CD4-positive, alpha-beta T cell (primary cell): ENCODE data around the gene LPO. TPM values are rescaled to one million over a fixed set of nuclear protein-coding genes. Genes with fewer than 3 reads are reported as not detected.

Experiments
- ATAC-seq: fragments of 200-7000 bp; cut with Tn5 transposase; one replicate; pipeline ENCODE4 v1.10.0; 2022; ENCODE audit warnings: mild to moderate bottlenecking; ENCODE audit not compliant: poor library complexity
- CTCF ChIA-PET: fragments of 350-600 bp; sonication (Branson Sonifier 250); formaldehyde crosslinking; loops from one replicate; lab custom pipeline; 2021; ENCODE audit warnings: antibody characterized with exemption, inconsistent platforms; lab: Charles Lee
- POLR2A ChIA-PET: fragments of 350-600 bp; sonication (Branson Sonifier 250); formaldehyde crosslinking; loops from one replicate; lab custom pipeline; 2021; ENCODE audit warnings: antibody characterized with exemption, inconsistent platforms; lab: Charles Lee
- DNase-seq, 14 experiments: peaks; one replicate each; pipeline ENCODE4 v3.0.0-alpha.2; 2013 to 2020; ENCODE audit warnings: mixed read lengths in 2 of 14
- H3K27ac ChIP-seq, 2 donors: one replicate each; pipeline versions ENCODE4 v1.5.1 to v1.7.0; 2013; ENCODE audit warnings: low read length in 2 of 2, low read depth in 1 of 2, mild to moderate bottlenecking in 1 of 2
- H3K27me3 ChIP-seq, 2 experiments: 1 replicate in 1 of 2; 2 replicates in 1 of 2; pipeline versions ENCODE4 v1.6.1 to v1.7.0; 2013; ENCODE audit warnings: low read length in 2 of 2, control low read depth in 1 of 2, mild to moderate bottlenecking in 1 of 2, moderate library complexity in 1 of 2; ENCODE audit not compliant: insufficient read depth in 2 of 2, control insufficient read depth in 1 of 2
- H3K36me3 ChIP-seq: one replicate; pipeline ENCODE4 v1.6.1; 2013; ENCODE audit warnings: low read length, control low read depth; ENCODE audit not compliant: insufficient read depth
- H3K4me1 ChIP-seq: one replicate; pipeline ENCODE4 v1.6.1; 2013; ENCODE audit warnings: low read length, control low read depth; ENCODE audit not compliant: insufficient read depth
- H3K4me3 ChIP-seq: one replicate; pipeline ENCODE4 v1.5.1; 2013; ENCODE audit warnings: mild to moderate bottlenecking, low read length, moderate library complexity
- H3K9me3 ChIP-seq, 2 experiments: 1 replicate in 1 of 2; 2 replicates in 1 of 2; pipeline versions ENCODE4 v1.6.1 to v1.7.0; 2013; ENCODE audit warnings: low read length in 2 of 2, mild to moderate bottlenecking in 2 of 2, control low read depth in 1 of 2, moderate library complexity in 1 of 2; ENCODE audit not compliant: control insufficient read depth in 1 of 2, insufficient read depth in 1 of 2
- H3K27ac Mint-ChIP-seq: one replicate; pipeline ENCODE4 v1.8.0; 2020; ENCODE audit warnings: mixed read lengths
- H3K27me3 Mint-ChIP-seq: one replicate; pipeline ENCODE4 v1.8.0; 2021; ENCODE audit warnings: mixed read lengths
- H3K36me3 Mint-ChIP-seq: one replicate; pipeline ENCODE4 v1.8.0; 2021; ENCODE audit warnings: low read depth, mixed read lengths
- H3K4me1 Mint-ChIP-seq: one replicate; pipeline ENCODE4 v1.8.0; 2021; ENCODE audit warnings: low read depth, mixed read lengths
- H3K4me3 Mint-ChIP-seq: one replicate; pipeline ENCODE4 v1.8.0; 2020; ENCODE audit warnings: mild to moderate bottlenecking, mixed read lengths
- H3K9me3 Mint-ChIP-seq: one replicate; pipeline ENCODE4 v1.8.0; 2020; ENCODE audit warnings: mixed read lengths
- CTCF ChIP-seq: fragments of 200-600 bp; IDR thresholded peaks from one replicate; pipeline ENCODE4 v1.8.0; 2022; ENCODE audit warnings: antibody characterized with exemption, mild to moderate bottlenecking
- intact Hi-C, 2 experiments: fragments of 100-400 bp; cut with DNase I in 1 of 2; cut with micrococcal nuclease in 1 of 2; formaldehyde crosslinking; loops; one replicate each; pipeline versions ENCODE4 v1.15.1 to v1.9.0; 2023 to 2025; cut with DNase I, micrococcal nuclease
- total RNA-seq, 174 experiments: library from RNA in 2 of 174; stranded (reverse) in 2 of 174; gene quantifications; one replicate each; pipeline ENCODE4 v1.2.3 and lab custom pipeline; 2021 to 2026

The LPO gene
- total RNA-seq, 2 experiments from 2014 or later = not detected

GRCh38 chr17:58217766-58218165, 20.6 kb upstream of the LPO start:
- no peak for TF ChIP-seq CTCF
- no peak for ATAC-seq
- Histone ChIP-seq H3K4me1 (peaks cover 16% of the 10 kb centered on the region), H3K27ac (no peak overlapping the region), H3K27me3 (no peaks in the 10 kb centered on the region), H3K36me3 (peaks cover 6% of the 10 kb centered on the region), H3K4me3 (no peak overlapping the region), H3K9me3 (no peaks in the 10 kb centered on the region)
- intact Hi-C loops = loop anchor here (2.0 to 5.0 kb wide), 7 partner anchors 31 to 890 kb away; partner anchors contain the start of genes MRPS23 (in 1 of the 2), SRSF1 (in 1 of the 2) and TRIM37 (in 1 of the 2)
- ChIA-PET POLR2A (no interaction called here), CTCF (no interaction called here)
- no peak for DNase-seq
- peaks cover 25% of the 10 kb centered on the region for H3K4me1 Mint-ChIP-seq
- peaks cover 42% of the 10 kb centered on the region for H3K36me3 Mint-ChIP-seq
- H3K9me3 Mint-ChIP-seq = no peaks in the 10 kb centered on the region
- H3K4me3 Mint-ChIP-seq = peak overlapping the region; percentile 66
- peak overlapping the region; percentile 40 for H3K27ac Mint-ChIP-seq
- H3K27me3 Mint-ChIP-seq = no peaks in the 10 kb centered on the region

GRCh38 chr17:58219007-58219788, 19.2 kb upstream of the LPO start, which contains the start of gene MKS1:
MKS1 (minus strand) TSS chr17:58219255; CDS start chr17:58219230, 25 bp downstream.
- Histone ChIP-seq H3K4me3 (peak within 1 kb of the TSS; percentile 88), H3K9me3 (no peaks in the 10 kb centered on the region), H3K4me1 (peaks cover 16% of the 10 kb centered on the region), H3K36me3 (no peaks in the 10 kb centered on the region), H3K27ac (peak within 1 kb of the TSS; percentile 62 to 79), H3K27me3 (no peaks in the 10 kb centered on the region)
- Mint-ChIP-seq H3K4me3 (peak within 1 kb of the TSS; percentile 90), H3K27me3 (no peaks in the 10 kb centered on the region), H3K4me1 (peaks cover 25% of the 10 kb centered on the region), H3K9me3 (no peaks in the 10 kb centered on the region), H3K27ac (peak within 1 kb of the TSS; percentile 90), H3K36me3 (peaks cover 27% of the 10 kb centered on the region)
- intact Hi-C loops = loop anchor here (1.0 to 5.0 kb wide), 8 partner anchors 30 to 888 kb away; partner anchors contain the start of genes MRPS23 (in 1 of the 2), SRSF1 (in 1 of the 2) and TRIM37 (in 1 of the 2)
- peak; percentile 97 for ATAC-seq
- DNase-seq = peak; percentile 92 to 97 (median 95)
- ChIA-PET CTCF (interaction anchor here (1.0 to 1.6 kb wide), 2 partner anchors 72 to 198 kb away, joined by 3 to 4 read pairs; partner anchors contain the start of gene RNF43), POLR2A (interaction anchor here (0.5 to 1.8 kb wide), 16 partner anchors 18 to 1134 kb away, joined by 3 to 10 read pairs (median 3); partner anchors contain the start of genes AKAP1, DYNLL2, HSF5 and MRPS23)
- peak; percentile 78 for TF ChIP-seq CTCF

- no peak for ATAC-seq
- Mint-ChIP-seq H3K27ac (peak overlapping the region; percentile 90), H3K27me3 (peaks cover 4% of the 10 kb centered on the region), H3K4me1 (peaks cover 25% of the 10 kb centered on the region), H3K4me3 (peak overlapping the region; percentile 90), H3K36me3 (peaks cover 27% of the 10 kb centered on the region), H3K9me3 (no peaks in the 10 kb centered on the region)
- Histone ChIP-seq H3K36me3 (no peaks in the 10 kb centered on the region), H3K4me3 (peak overlapping the region; percentile 88), H3K27ac (peak overlapping the region; percentile 48 to 61), H3K4me1 (peaks cover 16% of the 10 kb centered on the region), H3K27me3 (no peaks in the 10 kb centered on the region), H3K9me3 (no peaks in the 10 kb centered on the region)
- no peak for TF ChIP-seq CTCF
- POLR2A ChIA-PET = interaction anchor here (0.5 to 1.8 kb wide), 15 partner anchors 19 to 1135 kb away, joined by 3 to 10 read pairs (median 3); partner anchors contain the start of genes AKAP1, HSF5, MRPS23 and SRSF1
- intact Hi-C loops = loop anchor here (1.0 to 5.0 kb wide), 8 partner anchors 29 to 888 kb away; partner anchors contain the start of genes MRPS23 (in 1 of the 2), SRSF1 (in 1 of the 2) and TRIM37 (in 1 of the 2)
- DNase-seq = no peak
- CTCF ChIA-PET = interaction anchor here (1.0 to 1.6 kb wide), 2 partner anchors 73 to 198 kb away, joined by 3 to 4 read pairs; partner anchors contain the start of gene RNF43
Observed at GRCh38 chr17:58219789-58220183, 18.6 kb upstream of the LPO start.
